ENCODE results near the gene GLT6D1.

Gene GLT6D1

GRCh38 chr9:135607401-135608293 lies 31.7 kb downstream of the GLT6D1 start:
- peaks cover 0 to 4% of the 10 kb centered on the region in 2 donors for H3K9me3 ChIP-seq (ENCODE audit: control insufficient read depth in 2 of 2, low read length in 2 of 2)
- H3K4me3 ChIP-seq (ENCODE audit: low read length in 2 of 2), result no peak overlapping the region
- no peak overlapping the region for H3K27ac ChIP-seq (ENCODE audit: low read length)
- H3K9ac ChIP-seq (ENCODE audit: low read length in 2 of 2), result no peak overlapping the region
- peaks cover 4% of the 10 kb centered on the region for H3K4me1 ChIP-seq (ENCODE audit: control insufficient read depth, insufficient read depth, low read length)
- peaks cover 9 to 11% of the 10 kb centered on the region in 2 donors for H3K27me3 ChIP-seq (ENCODE audit: control insufficient read depth in 1 of 2, insufficient read depth in 2 of 2, low read length in 2 of 2)
- H3K36me3 ChIP-seq (ENCODE audit: control insufficient read depth in 2 of 2, insufficient read depth in 2 of 2, low read length in 2 of 2), result no peaks in the 10 kb centered on the region

GRCh38 chr9:135606885-135607259 lies 32.5 kb downstream of the GLT6D1 start:
- Histone ChIP-seq H3K4me1 (ENCODE audit: control insufficient read depth, insufficient read depth, low read length) (peaks cover 4% of the 10 kb centered on the region), H3K27ac (ENCODE audit: low read length) (no peak overlapping the region), H3K4me3 (ENCODE audit: low read length in 2 of 2) (no peak overlapping the region), H3K27me3 (ENCODE audit: control insufficient read depth in 1 of 2, insufficient read depth in 2 of 2, low read length in 2 of 2) (peaks cover 12 to 15% of the 10 kb centered on the region in 2 donors), H3K36me3 (ENCODE audit: control insufficient read depth in 2 of 2, insufficient read depth in 2 of 2, low read length in 2 of 2) (no peaks in the 10 kb centered on the region), H3K9ac (ENCODE audit: low read length in 2 of 2) (no peak overlapping the region), H3K9me3 (ENCODE audit: control insufficient read depth in 2 of 2, low read length in 2 of 2) (peaks cover 0 to 4% of the 10 kb centered on the region in 2 donors)

- Histone ChIP-seq H3K9ac (ENCODE audit: low read length in 2 of 2) (no peak overlapping the region), H3K9me3 (ENCODE audit: control insufficient read depth in 2 of 2, low read length in 2 of 2) (no peaks in the 10 kb centered on the region), H3K36me3 (ENCODE audit: control insufficient read depth in 2 of 2, insufficient read depth in 2 of 2, low read length in 2 of 2) (no peaks in the 10 kb centered on the region), H3K4me1 (ENCODE audit: control insufficient read depth, insufficient read depth, low read length) (peaks cover 4% of the 10 kb centered on the region), H3K27me3 (ENCODE audit: control insufficient read depth in 1 of 2, insufficient read depth in 2 of 2, low read length in 2 of 2) (peaks cover 9 to 16% of the 10 kb centered on the region in 2 donors), H3K4me3 (ENCODE audit: low read length in 2 of 2) (no peak overlapping the region), H3K27ac (ENCODE audit: low read length) (no peak overlapping the region)
These were observed 34.0 kb downstream of the GLT6D1 start for GRCh38 chr9:135605238-135605781.

GRCh38 chr9:135604437-135605237 lies 34.7 kb downstream of the GLT6D1 start:
- no peaks in the 10 kb centered on the region for H3K9me3 ChIP-seq (ENCODE audit: control insufficient read depth in 2 of 2, low read length in 2 of 2)
- no peak overlapping the region for H3K9ac ChIP-seq (ENCODE audit: low read length in 2 of 2)
- H3K36me3 ChIP-seq (ENCODE audit: control insufficient read depth in 2 of 2, insufficient read depth in 2 of 2, low read length in 2 of 2), result no peaks in the 10 kb centered on the region
- peaks cover 9 to 16% of the 10 kb centered on the region in 2 donors for H3K27me3 ChIP-seq (ENCODE audit: control insufficient read depth in 1 of 2, insufficient read depth in 2 of 2, low read length in 2 of 2)
- H3K4me1 ChIP-seq (ENCODE audit: control insufficient read depth, insufficient read depth, low read length), result peaks cover 4% of the 10 kb centered on the region
- H3K27ac ChIP-seq (ENCODE audit: low read length), result no peak overlapping the region
- H3K4me3 ChIP-seq (ENCODE audit: low read length in 2 of 2), result no peak overlapping the region

GRCh38 chr9:135602789-135603481 lies 36.4 kb downstream of the GLT6D1 start:
- Histone ChIP-seq H3K4me1 (ENCODE audit: control insufficient read depth, insufficient read depth, low read length) (peaks cover 4% of the 10 kb centered on the region), H3K9me3 (ENCODE audit: control insufficient read depth in 2 of 2, low read length in 2 of 2) (no peaks in the 10 kb centered on the region), H3K27me3 (ENCODE audit: control insufficient read depth in 1 of 2, insufficient read depth in 2 of 2, low read length in 2 of 2) (peaks cover 9 to 16% of the 10 kb centered on the region in 2 donors), H3K36me3 (ENCODE audit: control insufficient read depth in 2 of 2, insufficient read depth in 2 of 2, low read length in 2 of 2) (no peaks in the 10 kb centered on the region), H3K4me3 (ENCODE audit: low read length in 2 of 2) (no peak overlapping the region), H3K27ac (ENCODE audit: low read length) (no peak overlapping the region), H3K9ac (ENCODE audit: low read length in 2 of 2) (no peak overlapping the region)

- H3K36me3 ChIP-seq (ENCODE audit: control insufficient read depth in 2 of 2, insufficient read depth in 2 of 2, low read length in 2 of 2), result no peaks in the 10 kb centered on the region
- H3K9ac ChIP-seq (ENCODE audit: low read length in 2 of 2), result no peak overlapping the region
- H3K4me3 ChIP-seq (ENCODE audit: low read length in 2 of 2), result no peak overlapping the region
- no peak overlapping the region for H3K27ac ChIP-seq (ENCODE audit: low read length)
- peaks cover 4% of the 10 kb centered on the region for H3K4me1 ChIP-seq (ENCODE audit: control insufficient read depth, insufficient read depth, low read length)
- no peaks in the 10 kb centered on the region for H3K9me3 ChIP-seq (ENCODE audit: control insufficient read depth in 2 of 2, low read length in 2 of 2)
- peaks cover 9 to 16% of the 10 kb centered on the region in 2 donors for H3K27me3 ChIP-seq (ENCODE audit: control insufficient read depth in 1 of 2, insufficient read depth in 2 of 2, low read length in 2 of 2)
These were observed 37.4 kb downstream of the GLT6D1 start for GRCh38 chr9:135601988-135602387.

GRCh38 chr9:135600296-135600817 lies 39.0 kb downstream of the GLT6D1 start:
- peaks cover 9 to 16% of the 10 kb centered on the region in 2 donors for H3K27me3 ChIP-seq (ENCODE audit: control insufficient read depth in 1 of 2, insufficient read depth in 2 of 2, low read length in 2 of 2)
- no peaks in the 10 kb centered on the region for H3K36me3 ChIP-seq (ENCODE audit: control insufficient read depth in 2 of 2, insufficient read depth in 2 of 2, low read length in 2 of 2)
- peaks cover 0 to 4% of the 10 kb centered on the region in 2 donors for H3K9me3 ChIP-seq (ENCODE audit: control insufficient read depth in 2 of 2, low read length in 2 of 2)
- no peak overlapping the region for H3K27ac ChIP-seq (ENCODE audit: low read length)
- peaks cover 4% of the 10 kb centered on the region for H3K4me1 ChIP-seq (ENCODE audit: control insufficient read depth, insufficient read depth, low read length)
- no peak overlapping the region for H3K4me3 ChIP-seq (ENCODE audit: low read length in 2 of 2)
- H3K9ac ChIP-seq (ENCODE audit: low read length in 2 of 2), result no peak overlapping the region

GRCh38 chr9:135596211-135596610 lies 43.1 kb downstream of the GLT6D1 start:
- Histone ChIP-seq H3K9ac (ENCODE audit: low read length in 2 of 2) (no peak overlapping the region), H3K4me3 (ENCODE audit: low read length in 2 of 2) (no peak overlapping the region), H3K4me1 (ENCODE audit: control insufficient read depth, insufficient read depth, low read length) (no peaks in the 10 kb centered on the region), H3K27me3 (ENCODE audit: control insufficient read depth in 1 of 2, insufficient read depth in 2 of 2, low read length in 2 of 2) (peaks cover 6 to 7% of the 10 kb centered on the region in 2 donors), H3K9me3 (ENCODE audit: control insufficient read depth in 2 of 2, low read length in 2 of 2) (peaks cover 0 to 4% of the 10 kb centered on the region in 2 donors), H3K36me3 (ENCODE audit: control insufficient read depth in 2 of 2, insufficient read depth in 2 of 2, low read length in 2 of 2) (no peaks in the 10 kb centered on the region), H3K27ac (ENCODE audit: low read length) (no peak overlapping the region)

GRCh38 chr9:135592625-135593024 lies 46.7 kb downstream of the GLT6D1 start:
- Histone ChIP-seq H3K4me3 (ENCODE audit: low read length in 2 of 2) (no peak overlapping the region), H3K9ac (ENCODE audit: low read length in 2 of 2) (no peak overlapping the region), H3K9me3 (ENCODE audit: control insufficient read depth in 2 of 2, low read length in 2 of 2) (peaks cover 0 to 4% of the 10 kb centered on the region in 2 donors), H3K4me1 (ENCODE audit: control insufficient read depth, insufficient read depth, low read length) (no peaks in the 10 kb centered on the region), H3K36me3 (ENCODE audit: control insufficient read depth in 2 of 2, insufficient read depth in 2 of 2, low read length in 2 of 2) (no peaks in the 10 kb centered on the region), H3K27me3 (ENCODE audit: control insufficient read depth in 1 of 2, insufficient read depth in 2 of 2, low read length in 2 of 2) (peaks cover 9 to 11% of the 10 kb centered on the region in 2 donors), H3K27ac (ENCODE audit: low read length) (no peak overlapping the region)

GRCh38 chr9:135592331-135592590 lies 47.1 kb downstream of the GLT6D1 start:
- Histone ChIP-seq H3K9ac (ENCODE audit: low read length in 2 of 2) (no peak overlapping the region), H3K36me3 (ENCODE audit: control insufficient read depth in 2 of 2, insufficient read depth in 2 of 2, low read length in 2 of 2) (no peaks in the 10 kb centered on the region), H3K4me3 (ENCODE audit: low read length in 2 of 2) (no peak overlapping the region), H3K4me1 (ENCODE audit: control insufficient read depth, insufficient read depth, low read length) (no peaks in the 10 kb centered on the region), H3K27me3 (ENCODE audit: control insufficient read depth in 1 of 2, insufficient read depth in 2 of 2, low read length in 2 of 2) (peaks cover 9 to 11% of the 10 kb centered on the region in 2 donors), H3K27ac (ENCODE audit: low read length) (no peak overlapping the region), H3K9me3 (ENCODE audit: control insufficient read depth in 2 of 2, low read length in 2 of 2) (peaks cover 0 to 4% of the 10 kb centered on the region in 2 donors)
